PFSK-1 (cell line): ENCODE data around the gene ITPKB.

Experiments
- FOXP2 ChIP-seq: optimal IDR thresholded peaks from 2 replicates; pipeline ENCODE3; 2011; ENCODE audit warnings: borderline replicate concordance, control low read depth, inconsistent platforms; ENCODE audit not compliant: insufficient read depth; ENCODE audit errors: extremely low read length, extremely low read depth
- POLR2AphosphoS5 ChIP-seq: IDR thresholded peaks from 2 replicates; pipeline ENCODE4 v1.6.1; 2012; ENCODE audit warnings: low read depth, mild to moderate bottlenecking, control low read depth, low read length, moderate library complexity
- REST ChIP-seq, 2 experiments: IDR thresholded peaks; 2 replicates each; pipeline versions ENCODE4 v1.6.1 to v1.8.0; 2011 to 2012; ENCODE audit warnings: low read depth in 2 of 2, low read length in 2 of 2, control low read depth in 1 of 2, inconsistent platforms in 1 of 2, mild to moderate bottlenecking in 1 of 2, moderate library complexity in 1 of 2; ENCODE audit not compliant: insufficient read depth in 1 of 2
- SIN3A ChIP-seq: IDR thresholded peaks from 2 replicates; pipeline ENCODE4 v1.6.1; 2012; ENCODE audit warnings: mild to moderate bottlenecking, low read length, moderate library complexity, borderline replicate concordance; ENCODE audit not compliant: insufficient read depth
- TAF1 ChIP-seq: IDR thresholded peaks from 2 replicates; pipeline ENCODE4 v1.6.1; 2012; ENCODE audit warnings: low read length, control low read depth, borderline replicate concordance; ENCODE audit not compliant: insufficient read depth

Gene ITPKB

DNA sequence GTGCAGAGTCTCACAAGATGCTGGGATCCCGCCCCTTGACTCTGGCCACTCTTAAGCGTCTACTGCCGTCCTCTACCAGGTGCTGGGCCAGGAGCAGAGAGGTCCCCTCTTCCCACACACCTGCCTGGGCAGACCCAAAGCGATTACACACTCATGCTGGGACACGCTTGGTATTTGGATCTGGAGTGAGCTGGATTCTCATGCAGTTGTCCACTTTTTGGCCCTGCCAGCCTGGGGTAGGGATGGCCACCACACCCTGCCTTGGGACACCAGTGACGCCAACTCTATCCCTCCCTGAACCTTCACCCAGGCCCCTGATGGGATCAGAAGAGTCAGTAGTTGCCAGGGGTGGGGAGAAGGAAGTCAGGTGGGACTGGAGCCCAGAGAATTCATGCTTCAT, 28.6 kb downstream of the ITPKB start:
- TF ChIP-seq REST (IDR thresholded peaks at IDR 0.05; ENCODE audit: insufficient read depth in 1 of 2, low read depth in 2 of 2, low read length in 2 of 2): no peak

GRCh38 chr1:226709953-226710352, 29.1 kb downstream of the ITPKB start:
- no peak for TF ChIP-seq FOXP2
- no peak for TF ChIP-seq SIN3A
- TF ChIP-seq POLR2AphosphoS5: no peak
- no peak for TF ChIP-seq REST (IDR thresholded peaks at IDR 0.05; ENCODE audit: insufficient read depth in 1 of 2, low read depth in 2 of 2, low read length in 2 of 2)
- no peak for TF ChIP-seq TAF1

- TF ChIP-seq FOXP2: no peak
- no peak for TF ChIP-seq REST (IDR thresholded peaks at IDR 0.05; ENCODE audit: insufficient read depth in 1 of 2, low read depth in 2 of 2, low read length in 2 of 2)
These were observed 30.1 kb downstream of the ITPKB start for GRCh38 chr1:226708967-226709396.

DNA sequence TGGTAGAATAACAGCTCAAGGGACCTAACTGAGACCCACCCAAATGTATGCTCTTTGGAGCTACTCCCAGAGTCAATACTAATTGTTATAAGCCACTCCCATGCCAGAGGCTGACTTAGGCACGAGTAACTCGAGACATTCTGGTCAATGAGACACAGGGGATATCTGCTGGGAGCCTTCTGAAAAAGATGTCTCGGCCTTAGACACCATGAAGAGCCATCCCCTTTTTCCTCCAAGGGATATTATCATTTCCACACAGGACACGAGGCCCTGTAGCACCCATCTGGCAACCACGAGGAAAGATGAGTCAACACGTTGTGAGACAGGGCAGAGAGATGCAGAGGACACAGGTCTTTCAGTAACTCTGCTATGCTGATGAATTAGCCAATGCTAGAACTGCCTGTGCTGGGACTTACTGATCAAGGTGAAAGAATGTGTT, 30.7 kb downstream of the ITPKB start:
- TF ChIP-seq FOXP2: no peak
- no peak for TF ChIP-seq REST (IDR thresholded peaks at IDR 0.05; ENCODE audit: insufficient read depth in 1 of 2, low read depth in 2 of 2, low read length in 2 of 2)
- TF ChIP-seq POLR2AphosphoS5: no peak
- no peak for TF ChIP-seq TAF1
- no peak for TF ChIP-seq SIN3A

GRCh38 chr1:226706684-226707083, 32.4 kb downstream of the ITPKB start:
- TF ChIP-seq TAF1 (no peak), SIN3A (no peak), REST (IDR thresholded peaks at IDR 0.05; ENCODE audit: insufficient read depth in 1 of 2, low read depth in 2 of 2, low read length in 2 of 2) (no peak), POLR2AphosphoS5 (no peak), FOXP2 (no peak)
